Activated B cell treated with CpG ODN at 0.5 μM for 24 hours (primary cell): Measurements from ENCODE around the gene LRSAM1. TPM values are rescaled to one million over a fixed set of nuclear protein-coding genes. Genes with fewer than 3 reads are reported as not detected.
"Not testable (repeated sequence)": the region's sequence is repeated elsewhere in the genome, so short reads cannot be mapped to it uniquely, and the experiment has no call there.

Source experiments
- ATAC-seq: fragments of 200-7000 bp; cut with Tn5 transposase; one replicate; pipeline ENCODE4 v1.10.0; 2021; ENCODE audit warnings: low read depth, mild to moderate bottlenecking, moderate library complexity
- CTCF ChIA-PET: fragments of 350-600 bp; sonication (Branson Sonifier 250); formaldehyde crosslinking; loops from one replicate; lab custom pipeline; 2021; ENCODE audit warnings: antibody characterized with exemption; lab: Charles Lee
- POLR2A ChIA-PET: fragments of 350-600 bp; sonication (Branson Sonifier 250); formaldehyde crosslinking; loops from one replicate; lab custom pipeline; 2021; ENCODE audit warnings: antibody characterized with exemption; lab: Charles Lee
- DNase-seq: peaks from one replicate; pipeline ENCODE4 v3.0.0; 2022
- H3K27ac Mint-ChIP-seq: one replicate; pipeline ENCODE4 v1.8.0; 2020; ENCODE audit warnings: mixed read lengths
- H3K27me3 Mint-ChIP-seq: one replicate; pipeline ENCODE4 v1.8.0; 2021; ENCODE audit warnings: mixed read lengths
- H3K36me3 Mint-ChIP-seq: one replicate; pipeline ENCODE4 v1.8.0; 2021; ENCODE audit warnings: low read depth, mixed read lengths
- H3K4me1 Mint-ChIP-seq: one replicate; pipeline ENCODE4 v1.8.0; 2021; ENCODE audit warnings: mixed read lengths
- H3K4me3 Mint-ChIP-seq: one replicate; pipeline ENCODE4 v1.8.0; 2020; ENCODE audit warnings: mild to moderate bottlenecking, mixed read lengths
- H3K9me3 Mint-ChIP-seq: one replicate; pipeline ENCODE4 v1.8.0; 2020; ENCODE audit warnings: mixed read lengths
- CTCF ChIP-seq: fragments of 200-600 bp; IDR thresholded peaks from one replicate; pipeline ENCODE4 v1.8.0; 2022; ENCODE audit warnings: antibody characterized with exemption, mild to moderate bottlenecking
- intact Hi-C: fragments of 100-400 bp; cut with micrococcal nuclease; formaldehyde crosslinking; loops from one replicate; pipeline ENCODE4 v1.15.1; 2024
- total RNA-seq: library from RNA; stranded (reverse); gene quantifications from 2 replicates; pipeline ENCODE4 v1.2.3, GENCODE V29; 2022

LRSAM1 gene
- total RNA-seq, 1 donor from 2014 or later, result 23.9 TPM

GRCh38 chr9:127455324-127455992 is 4.1 kb downstream of the LRSAM1 start:
- H3K27me3 Mint-ChIP-seq, result no peaks in the 10 kb centered on the region
- peak overlapping the region; percentile 42 for H3K4me3 Mint-ChIP-seq
- ATAC-seq, result peak; percentile 9
- H3K36me3 Mint-ChIP-seq, result peaks cover 45% of the 10 kb centered on the region
- ChIA-PET POLR2A (interaction anchor here (0.5 to 2.7 kb wide), 9 partner anchors 10 to 1268 kb away, joined by 3 to 15 read pairs (median 4); partner anchors contain the start of gene ZDHHC12), CTCF (interaction anchor here (0.6 to 2.3 kb wide), 7 partner anchors 12 to 514 kb away, joined by 3 to 6 read pairs (median 3); partner anchors contain the start of gene SLC2A8)
- H3K9me3 Mint-ChIP-seq, result no peaks in the 10 kb centered on the region
- intact Hi-C loops, result loop anchor here (1.0 kb wide), 1 partner anchor 241 kb away; no protein-coding TSS in a partner anchor
- peak overlapping the region; percentile 66 for H3K27ac Mint-ChIP-seq
- peaks cover 34% of the 10 kb centered on the region for H3K4me1 Mint-ChIP-seq
- TF ChIP-seq CTCF, result no peak
- no peak for DNase-seq

GRCh38 chr9:127457191-127457878 is 6.0 kb downstream of the LRSAM1 start:
- Mint-ChIP-seq H3K36me3 (peaks cover 45% of the 10 kb centered on the region), H3K4me3 (no peak overlapping the region), H3K27ac (peak overlapping the region; percentile 37), H3K27me3 (no peaks in the 10 kb centered on the region), H3K9me3 (no peaks in the 10 kb centered on the region), H3K4me1 (peaks cover 19% of the 10 kb centered on the region)
- intact Hi-C loops, result no loop called here
- ChIA-PET POLR2A (no interaction called here), CTCF (no interaction called here)
- ATAC-seq, result no peak
- TF ChIP-seq CTCF, result no peak
- DNase-seq, result no peak

GRCh38 chr9:127458921-127459320 is 7.6 kb downstream of the LRSAM1 start:
- H3K9me3 Mint-ChIP-seq, result no peaks in the 10 kb centered on the region

DNA sequence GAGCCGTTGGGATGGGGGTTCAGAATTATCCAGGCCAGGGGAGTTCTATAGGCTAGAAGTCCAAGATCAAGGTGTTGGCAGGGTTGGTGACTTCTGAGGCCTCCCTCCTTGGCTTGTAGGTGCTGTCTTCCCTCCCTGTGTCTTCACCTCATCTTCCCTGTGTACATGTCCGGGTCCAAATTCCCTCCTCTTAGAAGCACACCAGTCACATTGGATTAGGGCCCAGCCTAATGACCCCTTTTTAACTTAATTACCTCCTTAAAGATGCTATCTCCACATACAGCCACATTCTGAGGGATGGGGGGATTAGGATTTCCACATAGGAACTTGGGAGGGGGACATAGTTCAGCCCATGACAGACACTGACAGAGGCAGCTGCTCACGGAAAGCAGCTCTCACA is 12.1 kb downstream of the LRSAM1 start:
- ATAC-seq (no peak), DNase-seq (no peak)
- Mint-ChIP-seq H3K27ac (no peak overlapping the region), H3K4me3 (no peak overlapping the region), H3K36me3 (peaks cover 65% of the 10 kb centered on the region), H3K27me3 (no peaks in the 10 kb centered on the region), H3K4me1 (no peaks in the 10 kb centered on the region), H3K9me3 (no peaks in the 10 kb centered on the region)
- ChIA-PET POLR2A (interaction anchor here (2.9 kb wide), 1 partner anchor 12 kb away, joined by 11 read pairs; the partner anchor contains the start of genes LRSAM1 and RPL12), CTCF (no interaction called here)
- intact Hi-C loops, result no loop called here
- TF ChIP-seq CTCF, result no peak

More at GRCh38 chr9:127458921-127459320, 7.6 kb downstream of the LRSAM1 start:
- DNase-seq (no peak), ATAC-seq (no peak)
- peaks cover 10% of the 10 kb centered on the region for H3K4me1 Mint-ChIP-seq
- no peaks in the 10 kb centered on the region for H3K27me3 Mint-ChIP-seq
- CTCF ChIA-PET, result no interaction called here
- intact Hi-C loops, result no loop called here
- peaks cover 58% of the 10 kb centered on the region for H3K36me3 Mint-ChIP-seq
- no peak for TF ChIP-seq CTCF
- POLR2A ChIA-PET, result interaction anchor here (0.7 to 1.9 kb wide), 3 partner anchors 8 to 453 kb away, joined by 4 to 6 read pairs (median 4); partner anchors contain the start of genes LRSAM1 and RPL12
- no peak overlapping the region for H3K4me3 Mint-ChIP-seq
- H3K27ac Mint-ChIP-seq, result no peak overlapping the region

DNA sequence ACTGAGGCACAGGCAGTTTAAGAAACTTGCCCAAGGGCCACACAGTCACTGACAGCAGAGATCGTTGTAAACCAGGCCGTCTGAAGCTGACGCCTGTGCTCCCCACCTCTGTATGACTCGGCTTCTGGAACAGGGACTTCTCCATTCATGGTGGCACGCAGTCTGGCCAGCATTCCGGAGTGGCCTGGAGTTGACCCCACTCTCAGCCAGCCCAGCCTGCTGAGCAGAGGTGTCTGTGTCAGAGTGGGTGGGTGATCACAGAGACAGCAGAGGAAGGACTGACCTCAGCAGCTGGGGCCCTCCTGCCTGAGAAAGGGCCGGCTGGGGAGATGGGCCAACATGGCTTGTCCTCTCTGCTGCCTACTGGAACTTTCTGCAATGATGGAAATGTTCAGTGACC is 12.6 kb downstream of the LRSAM1 start:
- Mint-ChIP-seq H3K9me3 (no peaks in the 10 kb centered on the region), H3K4me1 (no peaks in the 10 kb centered on the region), H3K36me3 (peaks cover 65% of the 10 kb centered on the region), H3K27ac (no peak overlapping the region), H3K4me3 (no peak overlapping the region), H3K27me3 (no peaks in the 10 kb centered on the region)
- intact Hi-C loops, result no loop called here
- TF ChIP-seq CTCF, result no peak
- ChIA-PET CTCF (no interaction called here), POLR2A (no interaction called here)
- ATAC-seq, result no peak
- no peak for DNase-seq

DNA sequence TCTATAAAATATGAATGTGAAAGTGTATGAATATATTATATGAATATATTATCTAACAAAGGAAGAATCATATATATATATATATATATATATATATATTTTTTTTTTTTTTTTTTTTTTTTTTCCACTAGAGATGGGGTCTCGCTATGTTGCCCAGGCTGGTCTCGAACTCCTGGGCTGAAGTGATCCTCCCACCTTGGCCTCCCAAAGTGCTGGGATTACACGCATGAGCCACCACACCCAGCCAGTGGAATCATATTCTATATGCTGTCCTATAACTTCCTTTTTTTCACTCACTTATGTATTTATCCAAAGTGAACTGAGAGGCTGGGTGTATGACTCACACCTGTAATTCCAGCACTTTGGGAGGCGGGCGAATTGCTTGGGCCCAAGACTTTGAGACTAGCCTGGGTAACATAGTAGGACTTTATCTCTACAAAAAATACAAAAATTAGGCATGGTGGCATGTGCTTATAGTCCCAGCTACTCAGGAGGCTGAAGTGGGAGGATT is 15.2 kb downstream of the LRSAM1 start:
- H3K27me3 Mint-ChIP-seq, CTCF ChIA-PET, H3K4me1 Mint-ChIP-seq, ATAC-seq, POLR2A ChIA-PET, intact Hi-C loops, DNase-seq, H3K9me3 Mint-ChIP-seq, H3K27ac Mint-ChIP-seq, H3K4me3 Mint-ChIP-seq: not testable (repeated sequence)
- H3K36me3 Mint-ChIP-seq, result peaks cover 56% of the 10 kb centered on the region
